Left ventricle myocardium inferior (tissue), 1 donor: ENCODE measurements around the gene RSPO1. TPM values are rescaled to one million over a fixed set of nuclear protein-coding genes. Genes with fewer than 3 reads are reported as not detected.

Source experiments
- DNase-seq: peaks from one replicate; pipeline ENCODE4 v3.0.0-alpha.2; 2020
- H3K27ac ChIP-seq: fragments of 200-600 bp; replicated peaks from 2 replicates; pipeline ENCODE4 v1.8.0; 2021
- H3K27me3 ChIP-seq: fragments of 200-600 bp; 2 replicates; pipeline ENCODE4 v1.8.0; 2021; ENCODE audit warnings: low read depth
- H3K36me3 ChIP-seq: fragments of 200-600 bp; 2 replicates; pipeline ENCODE4 v1.8.0; 2021
- H3K4me1 ChIP-seq: fragments of 200-600 bp; 2 replicates; pipeline ENCODE4 v1.8.0; 2021
- H3K4me3 ChIP-seq: fragments of 200-600 bp; 2 replicates; pipeline ENCODE4 v1.8.0; 2021; ENCODE audit warnings: mild to moderate bottlenecking, moderate library complexity
- H3K9me3 ChIP-seq: fragments of 200-600 bp; replicated peaks from 2 replicates; pipeline ENCODE4 v1.8.0; 2021
- intact Hi-C: fragments of 100-400 bp; cut with micrococcal nuclease; formaldehyde crosslinking; loops from one replicate; pipeline ENCODE4 v1.11.0; 2022
- total RNA-seq: library from RNA; stranded (reverse); fragmentation: NEBNext Ultra II Directional; extraction: Animal tissue kit (Norgen Biotek cat#: 25700); gene quantifications from one replicate; pipeline ENCODE4 v1.2.1, GENCODE V29; 2021
- TF ChIP-seq, protein P1 (sequence below): fragments of 200-600 bp; IDR thresholded peaks from 2 replicates; pipeline ENCODE4 v1.8.0; 2021; ENCODE audit warnings: antibody characterized with exemption, mild to moderate bottlenecking, borderline replicate concordance
- donor health status: DM: no; HTN: yes; CAD: no; lungs with severe emphysema.

The RSPO1 gene
- total RNA-seq, 1 donor from 2014 or later = not detected

DNA sequence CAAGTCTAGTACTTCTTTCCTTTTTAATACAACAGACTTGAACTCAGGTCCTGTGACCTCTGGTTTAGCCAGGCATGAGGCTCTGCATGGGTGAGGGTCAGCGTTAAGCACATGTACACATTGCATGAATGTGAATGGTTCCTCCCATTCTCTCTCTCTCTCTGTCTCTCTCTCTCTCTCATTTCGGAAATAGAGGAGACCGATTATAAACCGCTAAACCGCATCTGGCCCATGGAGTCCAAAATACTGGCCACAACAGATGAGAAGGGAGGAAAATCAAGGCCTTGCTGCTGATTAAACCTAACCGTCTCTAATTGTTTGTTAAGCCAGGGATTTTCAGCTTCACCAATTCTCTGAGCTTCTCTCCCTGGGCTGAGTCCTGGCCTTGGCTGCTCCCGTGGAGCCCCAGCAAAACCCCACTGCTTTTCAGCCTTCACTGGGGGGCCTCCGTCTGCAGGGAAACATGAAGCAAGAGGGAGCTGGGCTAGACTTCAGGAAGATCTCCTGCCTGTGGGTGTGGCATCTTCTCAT is 6.6 kb downstream of the RSPO1 start:
- H3K9me3 ChIP-seq = no peaks in the 10 kb centered on the region
- no peaks in the 10 kb centered on the region for H3K36me3 ChIP-seq
- H3K27ac ChIP-seq = no peak overlapping the region
- peaks cover 100% of the 10 kb centered on the region for H3K27me3 ChIP-seq
- no peak for DNase-seq
- H3K4me1 ChIP-seq = no peaks in the 10 kb centered on the region
- no peak overlapping the region for H3K4me3 ChIP-seq
- TF ChIP-seq, protein P1, sequence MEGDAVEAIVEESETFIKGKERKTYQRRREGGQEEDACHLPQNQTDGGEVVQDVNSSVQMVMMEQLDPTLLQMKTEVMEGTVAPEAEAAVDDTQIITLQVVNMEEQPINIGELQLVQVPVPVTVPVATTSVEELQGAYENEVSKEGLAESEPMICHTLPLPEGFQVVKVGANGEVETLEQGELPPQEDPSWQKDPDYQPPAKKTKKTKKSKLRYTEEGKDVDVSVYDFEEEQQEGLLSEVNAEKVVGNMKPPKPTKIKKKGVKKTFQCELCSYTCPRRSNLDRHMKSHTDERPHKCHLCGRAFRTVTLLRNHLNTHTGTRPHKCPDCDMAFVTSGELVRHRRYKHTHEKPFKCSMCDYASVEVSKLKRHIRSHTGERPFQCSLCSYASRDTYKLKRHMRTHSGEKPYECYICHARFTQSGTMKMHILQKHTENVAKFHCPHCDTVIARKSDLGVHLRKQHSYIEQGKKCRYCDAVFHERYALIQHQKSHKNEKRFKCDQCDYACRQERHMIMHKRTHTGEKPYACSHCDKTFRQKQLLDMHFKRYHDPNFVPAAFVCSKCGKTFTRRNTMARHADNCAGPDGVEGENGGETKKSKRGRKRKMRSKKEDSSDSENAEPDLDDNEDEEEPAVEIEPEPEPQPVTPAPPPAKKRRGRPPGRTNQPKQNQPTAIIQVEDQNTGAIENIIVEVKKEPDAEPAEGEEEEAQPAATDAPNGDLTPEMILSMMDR = no peak
- intact Hi-C loops = no loop called here

DNA sequence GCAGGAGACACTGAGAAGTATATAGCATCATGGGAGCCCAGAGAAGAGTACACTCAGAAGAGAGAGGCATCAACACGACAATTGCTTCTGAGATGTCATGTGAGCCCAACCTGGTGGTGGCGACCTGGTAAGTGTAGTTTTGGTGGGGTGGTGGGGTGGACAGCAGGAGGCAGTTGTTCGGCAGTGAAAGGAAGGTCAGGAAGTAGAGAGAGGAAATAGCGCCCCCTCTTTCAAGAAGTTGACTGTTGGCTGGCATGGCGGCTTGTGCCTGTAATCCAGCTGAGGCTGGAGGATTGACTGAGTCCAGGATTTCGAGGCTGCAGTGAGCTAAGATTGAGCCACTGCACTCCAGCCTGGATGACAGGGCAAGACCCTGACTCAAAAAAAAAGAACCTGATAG is 12.6 kb downstream of the RSPO1 start:
- no peaks in the 10 kb centered on the region for H3K9me3 ChIP-seq
- TF ChIP-seq, protein P1 = no peak
- no peak overlapping the region for H3K4me3 ChIP-seq
- peaks cover 99% of the 10 kb centered on the region for H3K27me3 ChIP-seq
- intact Hi-C loops = no loop called here
- H3K36me3 ChIP-seq = no peaks in the 10 kb centered on the region
- no peaks in the 10 kb centered on the region for H3K4me1 ChIP-seq
- H3K27ac ChIP-seq = no peak overlapping the region
- DNase-seq = no peak

DNA sequence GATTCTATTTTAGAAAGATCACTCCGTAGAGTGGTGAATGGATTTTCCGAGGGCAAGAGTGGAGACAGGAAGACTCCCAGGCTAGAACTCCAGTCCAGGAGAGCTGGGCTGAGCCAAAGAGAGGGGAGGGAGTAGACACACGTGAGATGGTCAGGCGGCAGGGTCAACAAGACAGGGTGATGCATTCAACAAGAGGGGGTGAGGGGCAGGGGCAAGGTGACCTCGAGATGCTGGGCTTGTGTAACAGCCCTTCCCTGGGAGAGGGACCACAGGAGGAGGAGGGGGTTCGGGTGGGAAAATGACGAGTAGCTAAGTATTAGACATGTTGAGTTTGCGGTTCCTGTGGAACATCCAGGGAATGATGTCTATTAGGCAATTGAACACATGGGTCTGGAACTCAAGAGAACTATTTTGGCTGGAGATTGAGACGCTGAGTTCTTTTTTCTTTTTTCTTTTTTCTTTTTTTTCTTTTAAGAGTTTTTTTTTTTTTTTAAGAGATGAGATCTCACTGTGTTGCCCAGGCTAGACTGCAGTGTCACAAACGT is 13.3 kb downstream of the RSPO1 start:
- Histone ChIP-seq H3K4me3 (no peak overlapping the region), H3K27me3 (peaks cover 99% of the 10 kb centered on the region), H3K36me3 (no peaks in the 10 kb centered on the region), H3K4me1 (no peaks in the 10 kb centered on the region), H3K9me3 (no peaks in the 10 kb centered on the region), H3K27ac (no peak overlapping the region)
- intact Hi-C loops = no loop called here
- TF ChIP-seq, protein P1 = no peak
- DNase-seq = no peak

DNA sequence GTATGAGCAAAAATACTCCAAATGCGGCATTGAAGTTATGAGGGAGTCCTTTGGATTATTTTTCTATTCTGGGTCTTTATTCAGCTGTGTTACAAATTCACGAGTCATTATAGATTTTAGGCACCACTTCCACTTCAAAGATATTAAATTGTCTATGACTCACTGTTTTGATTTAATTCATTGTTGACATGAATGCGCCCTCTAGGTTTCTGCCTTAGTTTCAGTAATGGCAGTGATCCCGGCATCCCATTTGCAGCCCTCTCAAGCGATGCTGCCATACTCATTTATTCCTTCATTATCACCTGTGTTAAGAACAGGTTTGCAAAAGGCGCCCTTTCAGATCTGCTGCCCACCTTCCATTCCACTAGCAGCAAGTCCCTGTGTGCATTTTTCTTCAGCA is 14.0 kb downstream of the RSPO1 start:
- Histone ChIP-seq H3K4me1 (no peaks in the 10 kb centered on the region), H3K36me3 (no peaks in the 10 kb centered on the region), H3K9me3 (no peaks in the 10 kb centered on the region), H3K4me3 (no peak overlapping the region), H3K27me3 (peaks cover 99% of the 10 kb centered on the region), H3K27ac (no peak overlapping the region)
- no peak for DNase-seq
- TF ChIP-seq, protein P1 = no peak
- intact Hi-C loops = no loop called here

DNA sequence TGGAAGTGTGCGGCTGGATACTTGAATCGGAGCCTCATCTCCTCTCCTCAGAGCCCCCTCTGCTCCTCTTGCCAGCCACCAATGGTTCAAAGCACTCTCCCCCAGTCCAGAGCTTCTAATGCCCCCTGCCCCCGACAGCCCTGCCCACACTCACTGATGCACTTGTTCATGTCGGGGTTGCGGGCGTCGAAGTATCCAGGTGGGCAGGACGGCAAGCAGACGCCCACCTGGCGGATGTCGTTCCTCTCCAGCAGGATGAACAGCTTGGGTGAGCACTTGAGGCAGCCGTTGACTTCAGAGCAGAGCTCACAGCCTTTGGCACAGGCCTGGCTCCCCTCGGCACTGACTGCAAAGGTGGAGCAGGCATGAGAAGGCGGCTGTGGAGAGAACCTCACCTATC is 18.4 kb downstream of the RSPO1 start:
- no peak overlapping the region for H3K27ac ChIP-seq

More for the DNA sequence above, 18.4 kb downstream of the RSPO1 start:
- Histone ChIP-seq H3K4me1 (no peaks in the 10 kb centered on the region), H3K4me3 (no peak overlapping the region), H3K9me3 (no peaks in the 10 kb centered on the region), H3K27me3 (peaks cover 93% of the 10 kb centered on the region), H3K36me3 (no peaks in the 10 kb centered on the region)
- TF ChIP-seq, protein P1 = no peak
- intact Hi-C loops = no loop called here
- no peak for DNase-seq
